OCI-LY3 (cell line): ENCODE results near the gene GRID2.

Source experiments
- EZH2phosphoT487 ChIP-seq: fragments of 200-600 bp; shearing (Covaris generic); IDR thresholded peaks from 2 replicates; pipeline ENCODE4 v1.6.1; 2018; ENCODE audit warnings: antibody characterized with exemption, mixed run types, low read depth
- TF ChIP-seq, protein P1 (sequence below): fragments of 200-600, 300-600 bp; sonication (generic); IDR thresholded peaks from 2 replicates; pipeline ENCODE4 v1.5.1; 2014; ENCODE audit warnings: antibody characterized with exemption, low read length, low read depth

- no peak for TF ChIP-seq EZH2phosphoT487
- TF ChIP-seq, protein P1, sequence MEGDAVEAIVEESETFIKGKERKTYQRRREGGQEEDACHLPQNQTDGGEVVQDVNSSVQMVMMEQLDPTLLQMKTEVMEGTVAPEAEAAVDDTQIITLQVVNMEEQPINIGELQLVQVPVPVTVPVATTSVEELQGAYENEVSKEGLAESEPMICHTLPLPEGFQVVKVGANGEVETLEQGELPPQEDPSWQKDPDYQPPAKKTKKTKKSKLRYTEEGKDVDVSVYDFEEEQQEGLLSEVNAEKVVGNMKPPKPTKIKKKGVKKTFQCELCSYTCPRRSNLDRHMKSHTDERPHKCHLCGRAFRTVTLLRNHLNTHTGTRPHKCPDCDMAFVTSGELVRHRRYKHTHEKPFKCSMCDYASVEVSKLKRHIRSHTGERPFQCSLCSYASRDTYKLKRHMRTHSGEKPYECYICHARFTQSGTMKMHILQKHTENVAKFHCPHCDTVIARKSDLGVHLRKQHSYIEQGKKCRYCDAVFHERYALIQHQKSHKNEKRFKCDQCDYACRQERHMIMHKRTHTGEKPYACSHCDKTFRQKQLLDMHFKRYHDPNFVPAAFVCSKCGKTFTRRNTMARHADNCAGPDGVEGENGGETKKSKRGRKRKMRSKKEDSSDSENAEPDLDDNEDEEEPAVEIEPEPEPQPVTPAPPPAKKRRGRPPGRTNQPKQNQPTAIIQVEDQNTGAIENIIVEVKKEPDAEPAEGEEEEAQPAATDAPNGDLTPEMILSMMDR, result no peak
Measured at GRCh38 chr4:93436000-93436626, 1132.3 kb downstream of the GRID2 start.
